ENCODE results near the gene ALDH1A1.

ALDH1A1 gene

GRCh38 chr9:72875221-72875620, 77.6 kb downstream of the ALDH1A1 start (continued):
- no peak for TF ChIP-seq TSHZ1 (tag by site-specific recombination; IDR thresholded peaks at IDR 0.05; ENCODE audit: borderline replicate concordance)
- no peak for TF ChIP-seq TRIM28 (IDR thresholded peaks at IDR 0.05; ENCODE audit: borderline replicate concordance, low read length)
- TF ChIP-seq PBX3 (CRISPR knock-in tag; IDR thresholded peaks at IDR 0.05) = no peak
- no peak for TF ChIP-seq ZXDB (tag by site-specific recombination; IDR thresholded peaks at IDR 0.05)
- TF ChIP-seq MEIS1 (CRISPR knock-in tag; IDR thresholded peaks at IDR 0.05; ENCODE audit: borderline replicate concordance) = no peak

- ChIA-PET POLR2A (no interaction called here), CTCF (interaction anchor here (0.6 to 3.9 kb wide), 2 partner anchors 148 to 493 kb away, joined by 3 to 38 read pairs; no protein-coding TSS in a partner anchor)
- H3K36me3 ChIP-seq (ENCODE audit: control insufficient read depth in 2 of 2, insufficient read depth in 1 of 2, low read length in 2 of 2) = no peaks in the 10 kb centered on the region
- TF ChIP-seq ZNF157 (tag by site-specific recombination; IDR thresholded peaks at IDR 0.05) = no peak
- H3K4me1 ChIP-seq (ENCODE audit: control insufficient read depth, insufficient read depth, low read length) = no peaks in the 10 kb centered on the region
- no peak overlapping the region for H3K27ac ChIP-seq (ENCODE audit: extremely low read depth, low read depth, low read length)
- H3K4me3 ChIP-seq (ENCODE audit: low read depth, low read length) = no peak overlapping the region
- no peaks in the 10 kb centered on the region for H3K9me3 ChIP-seq (ENCODE audit: control insufficient read depth, insufficient read depth, low read depth, low read length)
Measured at GRCh38 chr9:72874344-72874743, 78.5 kb downstream of the ALDH1A1 start.

GRCh38 chr9:72873456-72873855, 79.4 kb downstream of the ALDH1A1 start:
- H3K9me3 ChIP-seq (ENCODE audit: control insufficient read depth, insufficient read depth, low read depth, low read length) = no peaks in the 10 kb centered on the region
- ChIA-PET CTCF (interaction anchor here (0.7 to 3.9 kb wide), 7 partner anchors 16 to 307 kb away, joined by 3 to 38 read pairs (median 3); no protein-coding TSS in a partner anchor), POLR2A (no interaction called here)
- H3K36me3 ChIP-seq (ENCODE audit: control insufficient read depth in 2 of 2, insufficient read depth in 1 of 2, low read length in 2 of 2) = no peaks in the 10 kb centered on the region
- TF ChIP-seq REPIN1 (tag by site-specific recombination; IDR thresholded peaks at IDR 0.05; ENCODE audit: low read depth) = no peak
- no peak for TF ChIP-seq ZSCAN16 (tag by site-specific recombination; IDR thresholded peaks at IDR 0.05)
- no peak for TF ChIP-seq ZNF174 (tag by site-specific recombination; IDR thresholded peaks at IDR 0.05)
- TF ChIP-seq YY2 (tag by site-specific recombination; IDR thresholded peaks at IDR 0.05) = no peak
- TF ChIP-seq ZNF239 (tag by site-specific recombination; IDR thresholded peaks at IDR 0.05) = no peak
- no peak for TF ChIP-seq ZNF639 (tag by site-specific recombination; IDR thresholded peaks at IDR 0.05)
- TF ChIP-seq ZNF837 (tag by site-specific recombination; IDR thresholded peaks at IDR 0.05) = no peak
- no peak for TF ChIP-seq ZNF664 (tag by site-specific recombination; IDR thresholded peaks at IDR 0.05)
- no peaks in the 10 kb centered on the region for H3K4me1 ChIP-seq (ENCODE audit: control insufficient read depth, insufficient read depth, low read length)
- no peak overlapping the region for H3K27ac ChIP-seq (ENCODE audit: extremely low read depth, low read depth, low read length)
- H3K4me3 ChIP-seq (ENCODE audit: low read depth, low read length) = no peak overlapping the region

- H3K36me3 ChIP-seq (ENCODE audit: control insufficient read depth in 2 of 2, insufficient read depth in 1 of 2, low read length in 2 of 2) = no peaks in the 10 kb centered on the region
- no peak overlapping the region for H3K27ac ChIP-seq (ENCODE audit: extremely low read depth, low read depth, low read length)
- H3K9me3 ChIP-seq (ENCODE audit: control insufficient read depth, insufficient read depth, low read depth, low read length) = no peaks in the 10 kb centered on the region
- H3K4me1 ChIP-seq (ENCODE audit: control insufficient read depth, insufficient read depth, low read length) = no peaks in the 10 kb centered on the region
- CTCF ChIA-PET = interaction anchor here (0.6 to 3.9 kb wide), 12 partner anchors 15 to 307 kb away, joined by 3 to 38 read pairs (median 3); no protein-coding TSS in a partner anchor
- POLR2A ChIA-PET = no interaction called here
- no peak overlapping the region for H3K4me3 ChIP-seq (ENCODE audit: low read depth, low read length)
- TF ChIP-seq ZNF274 (IDR thresholded peaks at IDR 0.05; ENCODE audit: low read length) = no peak
- TF ChIP-seq ZNF274 (tag by site-specific recombination; IDR thresholded peaks at IDR 0.05; ENCODE audit: borderline replicate concordance) = no peak
- no peak for TF ChIP-seq MZF1 (tag by site-specific recombination; IDR thresholded peaks at IDR 0.05; ENCODE audit: borderline replicate concordance)
- no peak for TF ChIP-seq ZBTB7A (tag by site-specific recombination; IDR thresholded peaks at IDR 0.05; ENCODE audit: low read depth)
- no peak for TF ChIP-seq ZNF610 (tag by site-specific recombination; IDR thresholded peaks at IDR 0.05; ENCODE audit: borderline replicate concordance)
- no peak for TF ChIP-seq ZSCAN18 (tag by site-specific recombination; IDR thresholded peaks at IDR 0.05)
- no peak for TF ChIP-seq ZBTB21 (tag by site-specific recombination; IDR thresholded peaks at IDR 0.05)
- TF ChIP-seq YY2 (tag by site-specific recombination; IDR thresholded peaks at IDR 0.05) = no peak
- TF ChIP-seq MYNN (tag by site-specific recombination; IDR thresholded peaks at IDR 0.05; ENCODE audit: borderline replicate concordance) = no peak
Measured at GRCh38 chr9:72872718-72873117, 80.1 kb downstream of the ALDH1A1 start.

Data from HEK293 (cell line).